G401 (cell line): ENCODE data around the gene SLC6A20. TPM values are rescaled to one million over a fixed set of nuclear protein-coding genes. Genes with fewer than 3 reads are reported as not detected.

Source experiments
- DNase-seq: peaks from one replicate; pipeline ENCODE4 v3.0.0-alpha.2; 2015; ENCODE audit warnings: low spot score
- in situ Hi-C: cut with HindIII; loops from 2 replicates; pipeline ENCODE4 v1.10.0; 2016; ENCODE audit warnings: low sequenced_read_pairs, mixed read lengths
- total RNA-seq: library from RNA; depleted of rRNA; stranded (reverse); fragments of >200 nt; shearing (Covaris generic); gene quantifications from 2 replicates; pipeline ENCODE4 v1.2.3, GENCODE V29; 2014

Gene SLC6A20
- total RNA-seq, 1 experiment from 2014 or later = 2.2 TPM

DNA sequence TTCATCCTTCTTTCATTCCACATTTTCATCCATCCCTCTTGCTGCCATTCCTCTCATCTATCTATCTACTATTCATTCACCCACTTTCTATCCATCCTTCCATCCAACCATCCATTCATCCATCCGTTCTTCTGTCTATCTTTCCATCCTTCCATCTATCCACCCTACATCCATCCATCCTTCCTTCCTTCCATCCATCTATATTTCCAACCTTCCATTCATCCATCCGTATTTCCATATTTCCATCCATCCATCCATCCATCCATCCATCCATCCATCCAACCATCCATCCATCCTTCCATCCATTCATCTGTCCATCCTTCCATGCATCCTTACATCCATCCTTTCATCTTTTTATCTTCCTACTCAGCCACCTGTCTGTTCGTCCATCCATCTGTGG, 14.0 kb downstream of the SLC6A20 start:
- in situ Hi-C loops = no loop called here
- DNase-seq = no peak

DNA sequence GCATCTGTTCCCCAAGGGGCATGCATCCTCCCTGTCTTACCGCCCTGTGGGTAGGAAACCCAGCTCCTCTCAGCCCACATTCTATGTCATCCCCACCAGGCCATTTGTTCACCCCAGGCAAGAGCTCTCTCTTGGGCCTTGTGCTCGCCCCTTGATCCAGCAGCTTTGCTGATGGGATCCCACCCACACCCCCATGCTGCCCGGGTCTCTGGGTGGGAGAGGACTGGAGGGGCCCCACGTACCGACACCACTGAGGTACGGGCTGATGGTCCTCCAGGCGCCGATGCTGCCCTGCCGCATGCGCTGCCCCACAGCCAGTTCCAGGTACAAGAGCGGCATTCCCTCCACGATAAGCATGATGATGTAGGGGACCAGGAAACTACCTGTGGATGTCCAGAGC, 14.5 kb downstream of the SLC6A20 start:
- in situ Hi-C loops = no loop called here
- DNase-seq = no peak

DNA sequence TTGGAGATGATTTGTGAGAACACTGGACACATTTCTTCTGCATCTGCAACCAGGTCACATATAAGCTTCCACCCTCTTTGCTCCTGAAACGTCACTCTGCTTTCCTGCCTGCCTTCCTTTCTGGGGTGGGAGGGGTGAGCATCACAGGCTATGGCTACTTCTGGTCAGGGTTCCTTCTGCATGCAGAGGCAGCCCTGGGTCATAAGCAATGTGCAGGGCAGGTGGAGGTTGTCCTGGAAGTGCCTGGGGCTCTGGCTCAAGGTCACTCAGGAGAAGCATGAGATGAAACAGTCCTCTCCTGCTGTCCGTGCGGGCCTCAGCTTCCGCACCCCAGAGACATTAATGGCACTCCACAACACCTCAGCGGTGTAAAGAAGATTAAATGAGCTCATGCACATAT, 15.1 kb downstream of the SLC6A20 start:
- no peak for DNase-seq
- in situ Hi-C loops = no loop called here

DNA sequence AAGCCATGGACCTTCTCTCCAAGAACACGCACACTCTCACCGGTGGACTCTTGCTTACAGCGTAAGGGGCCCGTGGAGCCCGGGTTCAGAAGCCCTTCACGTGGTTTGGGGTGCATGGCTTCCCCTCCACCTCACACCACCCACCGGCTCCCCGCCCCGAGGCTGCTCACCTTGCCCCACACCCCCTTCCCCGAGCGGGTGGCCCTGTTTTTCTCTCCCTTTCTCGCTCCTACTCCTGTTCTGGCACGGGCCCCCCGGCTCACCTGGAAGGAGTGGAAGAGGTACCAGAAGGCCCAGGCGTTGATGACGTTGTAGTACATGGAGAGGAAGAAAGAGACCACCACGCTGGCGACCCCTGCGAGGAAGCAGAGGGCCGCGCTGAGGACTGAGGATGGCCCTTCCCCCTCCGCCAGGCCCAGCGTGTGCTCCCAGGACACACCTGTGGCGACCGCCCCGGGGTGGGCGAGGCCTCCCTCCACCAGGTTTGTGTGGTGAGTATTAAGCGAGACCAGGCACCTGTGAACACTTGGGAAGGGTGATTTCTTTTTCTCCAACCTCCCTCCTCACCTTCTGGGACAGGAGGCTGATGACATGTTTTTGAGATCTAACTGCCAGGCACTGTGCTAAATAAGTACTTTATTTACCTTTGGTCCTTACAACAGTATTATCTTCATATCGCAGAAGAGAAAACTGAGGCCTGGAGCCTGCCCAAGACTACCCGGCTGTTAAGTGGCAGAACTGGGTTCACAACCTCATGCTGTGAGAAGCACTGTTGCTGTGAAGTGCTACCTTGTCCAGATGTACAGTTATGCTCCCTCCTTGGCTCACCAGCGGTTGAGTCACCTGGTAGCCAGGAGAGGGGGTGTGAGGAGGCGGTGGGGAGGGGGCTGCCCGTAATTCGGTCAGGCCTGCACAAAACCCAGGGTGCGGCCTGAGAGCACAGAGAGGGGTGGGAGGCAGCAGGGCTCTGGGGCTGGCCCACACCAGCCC, 16.3 kb downstream of the SLC6A20 start:
- in situ Hi-C loops = no loop called here
- no peak for DNase-seq

DNA sequence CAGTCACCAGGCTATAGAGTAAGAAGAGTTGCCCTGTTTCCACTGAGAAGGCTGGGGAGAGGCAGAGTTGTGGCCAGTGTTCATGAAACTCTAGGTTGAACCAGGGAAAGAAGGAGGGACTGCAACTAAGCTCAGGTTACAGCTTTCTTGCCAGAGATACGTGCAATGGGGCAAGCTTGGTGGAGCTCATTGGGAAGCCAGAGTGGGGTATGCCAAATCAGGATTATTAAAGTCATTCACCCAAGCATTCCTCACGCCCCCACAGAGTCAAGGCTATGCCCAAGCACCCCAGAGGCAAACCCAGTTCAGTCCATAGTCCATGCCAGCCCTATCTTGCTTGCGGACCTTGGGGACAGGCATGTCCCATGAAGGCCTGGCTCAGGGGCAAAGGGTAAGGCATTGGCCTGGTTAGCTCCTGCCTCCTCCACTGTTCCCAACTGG, 17.6 kb downstream of the SLC6A20 start:
- in situ Hi-C loops = no loop called here
- no peak for DNase-seq

DNA sequence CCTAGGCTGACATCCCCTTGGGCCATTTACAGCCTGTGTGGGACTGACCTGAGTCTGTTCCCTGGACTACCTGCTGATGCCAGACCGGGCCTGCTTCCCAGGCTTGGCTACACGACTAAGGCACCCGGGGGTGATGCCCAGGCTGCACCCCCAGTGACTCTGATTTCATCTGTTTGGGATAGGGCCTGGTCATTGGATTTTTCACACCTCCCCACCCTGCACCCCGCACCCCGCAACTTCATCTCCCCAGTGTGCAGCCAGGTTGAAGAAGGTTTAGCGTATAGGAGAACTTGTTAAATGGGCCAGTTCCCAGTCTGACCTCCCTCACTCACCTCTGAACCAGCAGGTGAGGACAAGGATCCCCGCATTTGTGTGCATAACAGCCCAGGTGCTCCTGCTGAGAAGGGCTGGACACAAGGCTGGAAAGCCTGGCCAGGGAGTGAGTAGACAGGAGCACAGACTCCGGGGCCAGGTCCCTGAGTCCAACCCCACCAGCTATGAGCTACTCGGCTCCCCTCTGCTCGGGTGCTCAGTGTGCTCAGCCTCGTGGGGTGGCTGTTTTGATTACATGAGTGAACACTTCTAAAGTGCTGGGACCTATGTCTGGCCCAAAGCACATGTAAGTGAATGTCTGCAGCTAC, 18.5 kb downstream of the SLC6A20 start:
- no peak for DNase-seq
- in situ Hi-C loops = no loop called here

DNA sequence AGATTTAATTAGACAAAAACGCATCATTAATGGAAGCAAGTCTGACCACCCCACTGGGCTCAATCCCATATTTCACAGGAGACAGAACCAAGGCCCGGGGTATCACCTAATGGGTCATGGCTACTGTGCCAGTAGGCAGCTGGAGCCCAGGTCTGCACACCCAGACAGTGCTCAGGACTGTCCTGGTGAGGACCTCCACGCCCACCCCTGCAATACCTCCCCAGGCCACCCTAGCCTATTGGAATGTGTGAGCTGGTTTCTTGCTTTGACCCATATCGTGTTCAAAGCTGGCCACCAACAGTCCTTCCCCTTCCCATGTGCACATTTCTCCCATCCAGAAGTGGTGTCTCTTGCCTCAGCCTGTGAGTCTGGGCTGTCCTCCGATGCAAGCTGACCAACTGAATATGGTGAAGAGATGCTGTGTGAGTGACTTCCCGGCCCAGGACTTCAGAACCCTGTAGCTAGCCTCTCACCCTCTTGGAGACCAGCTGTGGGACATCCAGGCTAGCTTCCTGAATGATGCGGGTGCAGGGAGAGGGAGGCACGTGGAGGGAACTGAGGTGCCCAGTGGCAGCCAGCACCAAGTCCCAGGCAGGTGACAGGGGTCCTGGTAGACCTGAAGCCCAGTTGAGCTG, 19.1 kb downstream of the SLC6A20 start:
- in situ Hi-C loops = no loop called here

DNA sequence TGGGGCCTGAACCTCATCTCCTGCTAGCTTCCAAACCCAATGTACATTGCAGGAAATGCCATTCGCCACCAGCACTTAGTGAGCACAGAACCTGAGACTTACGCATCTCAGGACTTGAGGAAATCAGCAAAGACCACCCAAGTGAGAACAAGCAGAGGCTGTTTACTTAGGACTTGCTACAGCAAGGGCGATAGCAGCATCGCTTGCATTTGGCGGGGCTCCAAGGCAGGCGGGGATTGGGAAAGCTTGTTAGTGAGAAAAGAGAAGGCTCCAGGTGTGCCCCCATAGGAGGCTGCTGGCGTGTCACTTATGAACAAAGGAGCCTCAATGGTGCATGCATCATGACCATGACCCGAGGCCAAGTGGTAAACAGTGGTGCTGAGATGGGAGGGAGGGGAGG, 19.7 kb downstream of the SLC6A20 start:
- in situ Hi-C loops = no loop called here

More for the DNA sequence above, 19.1 kb downstream of the SLC6A20 start:
- DNase-seq = no peak

DNA sequence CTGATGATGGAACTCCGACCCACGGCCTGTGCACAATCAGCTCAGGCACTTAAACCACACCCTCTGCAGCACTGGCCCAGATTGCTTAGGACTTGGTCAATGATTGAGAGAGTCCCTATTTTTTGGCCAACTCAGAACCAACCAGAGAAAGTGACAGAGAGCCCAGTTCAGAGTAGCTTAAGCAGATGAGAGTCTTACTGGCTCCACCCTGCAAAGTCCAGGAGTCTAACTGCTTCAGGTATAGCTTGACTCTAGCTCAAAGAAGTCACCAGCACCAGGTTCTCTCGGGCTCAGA, 20.1 kb downstream of the SLC6A20 start:
- no peak for DNase-seq
- in situ Hi-C loops = no loop called here

More for the DNA sequence above, 19.7 kb downstream of the SLC6A20 start:
- DNase-seq = no peak

DNA sequence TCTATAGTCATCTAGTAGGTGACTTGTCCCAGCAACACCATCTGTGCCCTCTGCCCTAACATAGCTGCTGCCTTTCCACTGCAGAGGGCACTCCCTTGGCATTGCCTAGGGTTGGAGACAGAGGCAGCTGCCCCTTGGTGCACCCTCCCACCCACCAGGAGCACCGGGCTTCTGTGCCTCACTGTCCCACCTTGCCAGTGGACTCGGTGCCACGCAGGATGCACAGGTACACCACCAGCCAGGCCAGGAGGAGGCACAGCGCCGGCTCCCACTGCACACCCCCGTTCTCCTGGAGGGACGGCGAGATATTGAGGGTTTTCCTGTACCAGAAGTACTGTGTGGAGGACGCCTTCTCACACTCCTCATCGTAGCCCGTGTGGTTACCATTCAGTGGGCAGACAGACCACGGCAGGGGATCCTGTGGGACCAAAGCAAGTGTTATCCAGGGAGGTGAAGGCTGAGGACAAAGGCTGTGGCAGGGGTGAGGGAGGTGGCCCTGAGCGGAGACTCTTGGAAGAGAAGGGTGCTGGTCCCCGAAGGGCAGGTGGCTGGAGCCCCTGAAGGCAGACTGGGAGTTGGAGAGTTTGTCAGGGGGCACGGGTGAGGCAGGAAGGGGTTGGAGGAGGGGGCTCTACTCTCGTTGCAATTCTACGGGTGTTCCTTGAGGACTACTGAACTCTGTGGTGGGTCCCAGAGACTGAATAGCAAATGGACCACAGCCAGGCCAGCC, 20.6 kb downstream of the SLC6A20 start:
- no peak for DNase-seq
- in situ Hi-C loops = no loop called here

DNA sequence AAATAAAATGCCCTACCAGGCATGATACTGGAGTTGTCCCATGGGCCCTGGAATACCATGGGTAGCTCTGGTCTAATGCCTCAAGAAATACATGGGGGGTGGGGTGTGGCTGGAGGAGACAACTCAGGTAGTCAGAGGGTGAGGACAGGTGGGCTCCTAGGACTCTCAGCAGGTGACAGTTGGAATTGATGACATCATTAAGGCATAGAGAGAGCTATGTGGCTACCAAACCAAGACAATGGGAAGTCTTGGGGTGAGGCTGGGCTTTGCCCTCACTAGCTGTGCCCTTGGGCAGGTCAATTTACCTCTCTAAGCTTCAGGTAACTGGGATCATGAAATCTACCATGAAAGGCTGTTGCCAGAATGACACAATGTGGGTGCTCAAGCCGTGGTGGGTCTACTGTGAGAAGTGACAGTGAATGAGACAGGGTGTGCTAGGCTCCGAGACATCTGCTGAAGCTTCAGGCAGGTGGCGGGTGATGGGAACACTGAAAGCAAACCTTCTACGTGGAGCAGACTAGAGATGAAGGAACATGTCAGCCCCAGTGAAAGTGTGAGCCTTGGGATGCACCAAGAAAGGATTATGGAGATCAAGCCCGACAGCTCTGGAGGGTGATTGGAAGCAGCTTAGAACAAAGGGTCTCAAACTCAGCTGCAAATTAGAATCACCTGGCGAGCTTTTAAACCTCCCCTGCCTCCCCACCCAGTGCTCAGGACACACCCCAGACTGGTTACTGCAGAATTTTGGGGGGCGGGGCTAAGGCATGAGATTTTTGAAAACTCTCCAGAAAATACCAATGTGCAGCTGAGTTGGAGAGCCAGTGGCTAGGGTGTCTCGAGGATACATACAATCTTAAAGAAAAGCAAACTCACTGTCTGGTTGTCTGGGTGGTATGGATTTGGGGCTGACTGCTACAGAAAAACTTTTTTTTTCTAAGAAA, 21.5 kb downstream of the SLC6A20 start:
- DNase-seq = no peak
- in situ Hi-C loops = no loop called here

DNA sequence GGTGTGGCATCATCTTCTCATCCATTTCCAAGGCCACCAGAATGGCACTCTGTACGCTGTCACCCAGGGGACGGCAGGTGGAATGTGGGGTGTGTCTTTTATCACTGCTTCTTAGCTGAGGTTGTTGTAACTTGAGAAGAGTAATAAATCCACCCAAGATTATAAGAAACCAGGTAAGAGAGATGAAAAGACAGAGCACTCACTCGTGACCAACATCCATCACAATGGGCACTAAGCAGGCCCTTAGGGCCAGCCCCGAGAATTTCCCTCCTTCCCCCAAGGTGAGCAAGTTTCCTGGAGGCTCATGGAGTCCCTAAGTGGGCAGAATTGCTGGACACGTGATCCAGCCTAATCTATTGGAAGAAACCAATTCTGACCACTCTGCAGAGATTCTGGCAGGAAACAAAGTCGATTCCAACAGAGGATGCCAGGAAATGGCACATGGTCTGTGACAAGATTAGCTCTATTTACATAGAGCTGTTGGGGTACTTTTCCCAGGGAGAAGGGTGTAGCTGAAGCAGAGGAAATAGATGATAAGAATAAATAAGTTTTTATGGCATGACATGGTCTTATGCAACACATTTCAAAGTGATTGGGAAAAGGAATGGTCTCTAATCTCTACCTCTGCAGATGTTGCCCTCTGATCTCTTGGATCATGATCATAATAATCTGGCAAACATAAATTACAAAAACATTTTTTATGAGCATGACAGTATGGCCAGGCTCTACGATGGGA, 22.5 kb downstream of the SLC6A20 start:
- in situ Hi-C loops = no loop called here
- DNase-seq = no peak

DNA sequence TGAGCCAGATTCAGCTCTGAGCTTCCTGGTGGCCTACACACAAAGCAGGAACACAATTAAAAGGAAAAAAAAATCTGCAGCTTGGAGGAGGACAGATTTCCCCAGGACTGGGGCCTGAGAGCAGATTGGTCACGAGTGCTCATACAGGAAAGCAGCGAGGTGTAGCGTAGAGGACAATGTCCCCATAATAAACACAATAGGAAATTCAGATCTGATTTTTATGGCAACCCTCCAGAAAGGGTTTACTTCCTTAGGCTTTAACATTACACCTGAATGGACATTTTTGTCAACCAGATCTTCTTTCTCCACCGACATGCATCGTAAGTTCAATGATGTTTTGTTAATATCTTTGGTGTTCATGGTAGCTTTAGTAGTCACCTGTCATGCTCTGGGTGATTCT, 23.3 kb downstream of the SLC6A20 start:
- in situ Hi-C loops = no loop called here

DNA sequence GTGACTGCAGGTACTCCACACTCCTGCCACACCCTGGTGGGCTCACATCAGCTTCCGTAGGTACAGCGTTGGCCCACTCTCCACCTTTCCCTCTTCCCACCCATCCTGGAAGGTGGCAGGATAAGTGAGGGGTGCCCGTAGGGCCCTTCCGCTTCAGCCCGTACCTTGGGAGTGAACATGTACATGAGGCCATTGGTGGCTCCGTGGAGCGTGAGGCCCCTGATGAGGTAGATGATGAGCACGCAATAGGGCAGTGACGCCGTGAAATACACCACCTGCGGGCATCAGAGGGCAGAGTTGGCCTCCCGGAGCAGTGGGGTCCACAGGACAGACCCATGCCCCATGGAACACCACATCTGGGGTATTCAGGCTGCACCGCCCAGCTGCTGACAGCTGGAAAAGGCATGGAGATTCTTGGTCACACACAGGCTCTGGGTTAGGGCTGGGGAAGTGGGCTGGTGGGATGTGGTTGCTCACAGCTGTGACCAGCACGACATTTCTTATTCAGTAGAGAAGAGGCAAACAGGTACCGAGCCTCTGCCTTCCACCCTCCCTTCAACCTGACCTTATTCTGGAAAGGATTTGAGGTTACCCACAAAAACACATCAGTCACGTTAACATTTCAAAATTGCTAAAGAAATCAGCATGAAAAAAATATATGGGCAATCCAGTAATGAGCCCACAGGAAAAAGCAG, 23.8 kb downstream of the SLC6A20 start:
- in situ Hi-C loops = no loop called here

More for the DNA sequence above, 23.3 kb downstream of the SLC6A20 start:
- no peak for DNase-seq

DNA sequence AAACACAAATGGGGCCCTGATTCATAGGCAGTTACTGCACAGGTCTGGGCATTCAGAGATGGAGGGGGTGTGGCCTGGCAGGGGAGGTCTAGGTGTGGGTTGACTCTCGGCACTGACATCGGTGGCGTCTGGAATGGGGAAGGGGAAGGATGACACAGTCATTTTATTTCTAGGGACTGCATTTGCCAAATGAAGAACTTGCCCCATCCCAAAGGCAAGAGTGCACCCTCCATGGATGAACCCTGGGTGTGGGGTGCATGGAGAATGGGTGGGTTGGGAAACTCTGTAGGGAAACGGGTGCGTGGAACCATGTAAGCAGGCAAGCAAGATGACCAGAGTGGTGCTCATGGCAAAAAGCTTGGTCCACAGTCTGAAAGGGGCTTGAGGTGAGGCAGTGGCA, 24.5 kb downstream of the SLC6A20 start:
- DNase-seq = no peak
- in situ Hi-C loops = no loop called here

More for the DNA sequence above, 23.8 kb downstream of the SLC6A20 start:
- DNase-seq = no peak

DNA sequence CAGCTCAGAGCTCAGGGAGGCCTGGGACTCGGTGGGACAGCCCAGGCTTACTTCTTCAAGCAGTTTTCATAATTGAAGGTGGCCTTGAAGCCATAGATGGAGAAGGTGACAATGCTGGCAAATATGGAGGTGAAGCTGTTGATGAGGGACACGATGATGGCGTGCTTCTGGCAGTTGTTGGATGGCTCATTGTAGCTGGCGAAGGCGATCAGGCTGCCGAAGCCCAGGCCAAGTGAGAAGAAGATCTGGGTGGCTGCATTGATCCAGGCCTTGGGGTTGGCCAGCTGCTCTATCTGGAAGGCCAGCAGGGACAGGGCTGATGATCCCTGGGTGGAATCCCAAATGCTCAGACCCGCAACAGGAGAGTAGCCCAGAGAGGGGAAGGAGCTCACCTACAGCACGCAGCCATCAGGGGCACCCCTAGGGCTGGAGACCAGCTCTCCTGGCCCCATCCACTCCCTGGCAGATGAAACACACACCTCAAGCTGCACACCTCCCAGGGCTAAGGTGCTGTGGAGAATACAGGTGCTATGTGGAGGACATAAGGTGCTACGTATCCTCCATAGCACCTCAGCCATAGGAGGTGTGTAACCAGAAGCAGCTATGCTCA, 25.1 kb downstream of the SLC6A20 start:
- in situ Hi-C loops = no loop called here
- no peak for DNase-seq

DNA sequence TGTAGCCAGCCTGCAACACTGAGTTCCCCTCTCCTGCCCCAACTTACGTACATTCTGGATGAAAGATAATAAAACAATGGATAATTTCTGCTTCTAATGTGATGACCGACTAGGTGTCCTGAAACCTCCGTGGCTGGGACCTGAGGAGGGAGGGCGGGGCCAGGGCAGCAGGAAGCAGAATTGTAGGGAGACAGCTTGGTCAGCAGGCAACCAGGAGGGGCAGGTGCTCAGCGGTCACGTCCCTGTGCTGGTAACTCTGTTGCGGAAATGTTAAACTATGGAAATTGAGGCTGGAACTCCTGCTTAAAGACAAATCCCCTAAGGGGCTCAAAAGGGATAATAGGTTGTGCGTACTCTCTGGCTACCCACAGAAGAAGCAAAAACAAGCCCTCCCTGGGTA, 30.4 kb downstream of the SLC6A20 start:
- DNase-seq = no peak
- in situ Hi-C loops = no loop called here
